WERI-Rb-1 (cell line): Measurements from ENCODE around the gene MACROD2.

ENCODE experiments used
- DNase-seq: peaks from one replicate; pipeline ENCODE4 v3.0.0-alpha.2; 2020
- H3K27ac ChIP-seq: fragments of 250-450 bp; sonication (Bioruptor Pico); 2 replicates; pipeline ENCODE4 v1.5.1; 2020; ENCODE audit warnings: mild to moderate bottlenecking, moderate library complexity
- H3K27me3 ChIP-seq: fragments of 250-450 bp; sonication (Bioruptor Pico); 2 replicates; pipeline ENCODE4 v1.5.1; 2021; ENCODE audit warnings: mild to moderate bottlenecking, low read depth, moderate library complexity; ENCODE audit not compliant: insufficient read depth, severe bottlenecking
- H3K36me3 ChIP-seq: fragments of 250-450 bp; sonication (Bioruptor Pico); 2 replicates; pipeline ENCODE4 v1.5.1; 2020; ENCODE audit warnings: mild to moderate bottlenecking, moderate library complexity
- H3K4me3 ChIP-seq: 2 replicates; pipeline ENCODE4 v1.5.1; 2011; ENCODE audit warnings: low read depth, mild to moderate bottlenecking, control low read depth, low read length
- H3K9me3 ChIP-seq: fragments of 250-450 bp; sonication (Bioruptor Pico); 2 replicates; pipeline ENCODE4 v1.5.1; 2021; ENCODE audit warnings: mild to moderate bottlenecking, moderate library complexity; ENCODE audit not compliant: severe bottlenecking
- TF ChIP-seq, protein P1 (sequence below): IDR thresholded peaks from 2 replicates; pipeline ENCODE4 v1.5.1; 2011; ENCODE audit warnings: low read depth, mild to moderate bottlenecking, control low read depth, inconsistent platforms, low read length

The MACROD2 gene

DNA sequence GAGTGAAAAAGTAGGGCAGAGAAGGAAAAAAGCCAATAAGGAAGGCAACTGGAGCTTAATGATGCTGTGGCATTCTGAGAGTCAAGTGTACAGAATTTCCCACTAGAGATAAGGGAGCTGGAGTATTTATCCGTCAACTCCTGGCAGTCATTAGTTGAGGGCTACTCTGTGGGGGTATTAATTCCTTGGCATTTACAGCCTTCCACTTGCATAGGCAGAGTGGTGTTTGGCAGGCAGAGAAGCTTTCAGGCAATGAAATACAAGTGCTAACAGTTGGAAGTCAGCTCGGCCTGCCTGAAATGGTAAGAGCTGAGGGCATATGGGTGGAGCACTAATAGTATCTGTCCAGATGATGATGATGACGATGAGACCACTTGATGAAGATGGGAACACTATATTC is 549.4 kb downstream of the MACROD2 start:
- TF ChIP-seq, protein P1, sequence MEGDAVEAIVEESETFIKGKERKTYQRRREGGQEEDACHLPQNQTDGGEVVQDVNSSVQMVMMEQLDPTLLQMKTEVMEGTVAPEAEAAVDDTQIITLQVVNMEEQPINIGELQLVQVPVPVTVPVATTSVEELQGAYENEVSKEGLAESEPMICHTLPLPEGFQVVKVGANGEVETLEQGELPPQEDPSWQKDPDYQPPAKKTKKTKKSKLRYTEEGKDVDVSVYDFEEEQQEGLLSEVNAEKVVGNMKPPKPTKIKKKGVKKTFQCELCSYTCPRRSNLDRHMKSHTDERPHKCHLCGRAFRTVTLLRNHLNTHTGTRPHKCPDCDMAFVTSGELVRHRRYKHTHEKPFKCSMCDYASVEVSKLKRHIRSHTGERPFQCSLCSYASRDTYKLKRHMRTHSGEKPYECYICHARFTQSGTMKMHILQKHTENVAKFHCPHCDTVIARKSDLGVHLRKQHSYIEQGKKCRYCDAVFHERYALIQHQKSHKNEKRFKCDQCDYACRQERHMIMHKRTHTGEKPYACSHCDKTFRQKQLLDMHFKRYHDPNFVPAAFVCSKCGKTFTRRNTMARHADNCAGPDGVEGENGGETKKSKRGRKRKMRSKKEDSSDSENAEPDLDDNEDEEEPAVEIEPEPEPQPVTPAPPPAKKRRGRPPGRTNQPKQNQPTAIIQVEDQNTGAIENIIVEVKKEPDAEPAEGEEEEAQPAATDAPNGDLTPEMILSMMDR: no peak
- no peaks in the 10 kb centered on the region for H3K36me3 ChIP-seq
- no peaks in the 10 kb centered on the region for H3K9me3 ChIP-seq
- DNase-seq: no peak
- no peak overlapping the region for H3K27ac ChIP-seq
- H3K4me3 ChIP-seq: no peak overlapping the region
- no peaks in the 10 kb centered on the region for H3K27me3 ChIP-seq

DNA sequence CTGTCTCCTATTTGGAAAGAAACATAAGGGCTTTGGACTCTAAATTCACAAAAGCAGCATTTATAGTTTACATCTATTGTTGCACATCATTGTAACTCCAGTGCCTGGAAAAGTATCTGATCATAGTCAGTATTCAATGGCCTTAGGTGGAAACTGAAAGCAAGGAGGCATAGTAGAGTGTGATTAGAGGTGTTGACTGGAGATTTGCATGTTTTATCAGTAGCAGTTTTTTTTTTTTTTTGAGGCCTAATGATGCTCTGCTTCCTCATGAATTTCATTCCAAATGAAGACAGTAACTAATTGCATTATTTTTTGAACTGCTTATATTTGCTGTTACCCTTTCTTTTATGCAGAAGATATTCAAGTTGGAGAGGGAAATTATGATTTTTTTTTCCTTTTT is 555.3 kb downstream of the MACROD2 start:
- TF ChIP-seq, protein P1: no peak
- H3K27ac ChIP-seq: no peak overlapping the region
- no peaks in the 10 kb centered on the region for H3K9me3 ChIP-seq
- no peak for DNase-seq
- H3K36me3 ChIP-seq: no peaks in the 10 kb centered on the region
- no peak overlapping the region for H3K4me3 ChIP-seq
- no peaks in the 10 kb centered on the region for H3K27me3 ChIP-seq

DNA sequence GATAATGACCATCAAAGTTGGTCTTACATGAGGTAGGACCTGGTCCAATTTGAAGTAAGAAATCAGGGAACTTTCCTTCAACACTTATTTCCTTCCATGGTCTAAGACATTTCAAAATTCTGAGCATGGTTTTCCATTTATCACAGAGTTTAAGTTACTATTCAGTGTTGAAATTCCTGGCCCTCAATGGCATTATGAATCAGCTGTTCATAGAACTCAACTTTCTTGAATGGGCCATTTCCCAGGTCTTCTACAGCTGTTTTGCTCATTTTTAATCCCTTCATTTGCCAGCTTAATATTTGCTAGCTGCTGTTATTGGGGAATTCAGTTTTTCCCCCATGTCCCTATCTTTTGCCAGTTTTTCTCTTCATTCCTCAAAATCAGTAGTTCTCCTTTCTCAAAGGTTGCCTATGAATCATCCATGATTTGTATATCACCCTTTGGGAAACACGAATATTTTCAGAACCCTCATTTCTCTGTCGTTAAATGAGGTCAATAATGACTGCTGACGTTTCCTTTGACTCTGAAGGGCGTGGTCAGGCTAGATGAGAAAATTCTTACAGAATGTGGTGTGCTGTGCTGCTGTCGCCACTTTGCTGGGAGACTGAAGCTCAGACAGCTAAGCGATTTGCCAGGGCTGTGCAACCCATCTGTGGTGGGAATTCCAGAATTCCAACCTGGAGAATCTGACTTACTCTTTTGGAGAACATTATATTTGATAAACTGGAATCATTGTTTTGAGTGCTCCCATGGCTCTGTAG is 558.6 kb downstream of the MACROD2 start:
- no peaks in the 10 kb centered on the region for H3K36me3 ChIP-seq
- no peak overlapping the region for H3K4me3 ChIP-seq
- H3K27me3 ChIP-seq: no peaks in the 10 kb centered on the region
- no peak overlapping the region for H3K27ac ChIP-seq
- TF ChIP-seq, protein P1: no peak
- DNase-seq: no peak
- H3K9me3 ChIP-seq: no peaks in the 10 kb centered on the region

DNA sequence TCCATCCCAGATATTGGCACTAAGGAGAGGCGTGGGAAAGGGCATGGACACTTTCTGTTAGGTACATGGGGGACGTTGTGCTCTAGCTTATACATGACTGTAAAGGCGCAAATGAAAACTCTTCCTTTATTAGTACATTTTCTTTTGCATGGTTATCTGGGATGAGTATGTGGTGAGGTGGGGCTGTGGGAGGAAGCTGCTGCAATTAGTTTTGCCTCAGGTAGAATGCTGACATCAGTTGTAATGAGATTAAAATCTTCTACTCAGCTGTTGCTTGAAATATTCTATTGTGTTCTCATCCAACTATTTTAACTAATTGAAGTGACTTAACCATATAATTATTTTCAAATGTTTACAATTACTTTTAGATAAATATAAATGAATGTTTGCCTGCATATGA is 560.4 kb downstream of the MACROD2 start:
- no peaks in the 10 kb centered on the region for H3K36me3 ChIP-seq
- no peak overlapping the region for H3K4me3 ChIP-seq
- DNase-seq: no peak
- no peak overlapping the region for H3K27ac ChIP-seq
- TF ChIP-seq, protein P1: no peak
- H3K27me3 ChIP-seq: no peaks in the 10 kb centered on the region
- no peaks in the 10 kb centered on the region for H3K9me3 ChIP-seq

DNA sequence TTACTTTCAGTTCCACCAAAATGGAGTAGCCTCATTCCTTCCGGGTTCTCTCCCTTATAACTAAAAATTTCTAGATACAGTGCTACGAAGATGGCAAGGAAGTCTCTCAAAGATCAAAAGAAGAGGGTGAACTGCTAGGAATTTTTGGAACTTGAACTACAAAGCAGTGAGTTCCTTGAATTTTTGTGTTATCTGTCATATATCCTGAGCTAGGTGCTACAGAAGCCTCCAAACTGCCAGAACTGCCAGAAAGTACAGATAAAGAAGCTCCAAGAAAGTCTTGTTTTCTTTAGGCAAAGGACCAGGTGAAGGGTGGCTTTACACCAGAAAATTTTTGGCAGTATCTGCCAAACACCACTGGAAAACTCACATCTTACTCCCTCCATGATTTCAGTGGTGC is 560.9 kb downstream of the MACROD2 start:
- H3K36me3 ChIP-seq: no peaks in the 10 kb centered on the region
- TF ChIP-seq, protein P1: no peak

DNA sequence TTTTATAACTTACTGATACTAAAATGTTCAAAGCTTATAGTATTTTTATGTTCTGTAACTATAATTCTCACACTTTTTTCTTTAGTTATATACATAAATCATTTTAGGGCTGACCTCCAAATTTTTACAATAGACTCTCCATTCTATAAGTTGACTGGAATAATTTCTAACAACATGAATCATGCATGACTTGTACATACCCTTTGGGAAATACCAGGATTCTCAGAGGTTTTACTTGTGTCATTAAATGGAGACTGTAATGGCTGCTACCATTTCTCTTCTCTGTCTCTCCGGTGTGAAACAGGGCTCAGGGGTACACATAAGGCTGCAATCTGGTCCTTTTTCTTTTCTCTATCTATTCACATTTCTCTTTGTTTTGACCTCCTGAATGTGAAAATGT is 564.3 kb downstream of the MACROD2 start:
- DNase-seq: no peak
- TF ChIP-seq, protein P1: no peak
- no peaks in the 10 kb centered on the region for H3K27me3 ChIP-seq
- H3K9me3 ChIP-seq: no peaks in the 10 kb centered on the region
- no peak overlapping the region for H3K4me3 ChIP-seq
- no peaks in the 10 kb centered on the region for H3K36me3 ChIP-seq
- no peak overlapping the region for H3K27ac ChIP-seq

More for the DNA sequence above, 560.9 kb downstream of the MACROD2 start:
- no peaks in the 10 kb centered on the region for H3K27me3 ChIP-seq
- H3K27ac ChIP-seq: no peak overlapping the region
- DNase-seq: no peak
- no peaks in the 10 kb centered on the region for H3K9me3 ChIP-seq
- H3K4me3 ChIP-seq: no peak overlapping the region
